A673 (cell line): Measurements from ENCODE around the gene RDH13.

Source experiments
- EZH2 ChIP-seq: fragments of 200-600 bp; sonication (generic); IDR thresholded peaks from 2 replicates; pipeline ENCODE4 v1.6.1; 2017; ENCODE audit warnings: borderline replicate concordance, low read depth, mild to moderate bottlenecking, mixed read lengths, antibody characterized with exemption, low read length; ENCODE audit not compliant: poor library complexity, severe bottlenecking
- TF ChIP-seq, protein P1 (sequence below): fragments of 300-800, 200-600 bp; sonication (generic); conservative IDR thresholded peaks from 2 replicates; pipeline ENCODE4 v1.5.1; 2017; ENCODE audit warnings: low read depth, mild to moderate bottlenecking, antibody characterized with exemption, low read length, moderate library complexity, mixed read lengths

DNA sequence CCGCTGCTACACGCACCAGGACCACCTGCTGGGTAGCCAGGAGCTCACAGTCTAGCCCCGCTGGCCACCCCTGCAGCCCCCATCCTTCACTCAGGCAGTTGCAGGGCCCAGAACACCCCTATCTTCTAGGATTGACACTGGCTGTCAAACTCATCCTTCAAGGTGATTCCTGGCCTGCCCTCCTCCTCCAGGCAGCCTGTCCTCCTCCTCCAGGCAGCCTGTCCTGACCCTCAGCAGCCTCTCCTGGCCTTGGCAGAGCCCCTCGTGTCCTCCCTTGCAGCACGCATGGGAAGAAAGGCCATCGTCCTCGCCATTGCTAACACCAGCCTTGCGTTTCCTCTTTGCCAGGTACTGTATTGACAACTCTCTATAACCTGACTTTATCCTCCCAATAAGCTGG, 9.0 kb upstream of the RDH13 start:
- TF ChIP-seq, protein P1, sequence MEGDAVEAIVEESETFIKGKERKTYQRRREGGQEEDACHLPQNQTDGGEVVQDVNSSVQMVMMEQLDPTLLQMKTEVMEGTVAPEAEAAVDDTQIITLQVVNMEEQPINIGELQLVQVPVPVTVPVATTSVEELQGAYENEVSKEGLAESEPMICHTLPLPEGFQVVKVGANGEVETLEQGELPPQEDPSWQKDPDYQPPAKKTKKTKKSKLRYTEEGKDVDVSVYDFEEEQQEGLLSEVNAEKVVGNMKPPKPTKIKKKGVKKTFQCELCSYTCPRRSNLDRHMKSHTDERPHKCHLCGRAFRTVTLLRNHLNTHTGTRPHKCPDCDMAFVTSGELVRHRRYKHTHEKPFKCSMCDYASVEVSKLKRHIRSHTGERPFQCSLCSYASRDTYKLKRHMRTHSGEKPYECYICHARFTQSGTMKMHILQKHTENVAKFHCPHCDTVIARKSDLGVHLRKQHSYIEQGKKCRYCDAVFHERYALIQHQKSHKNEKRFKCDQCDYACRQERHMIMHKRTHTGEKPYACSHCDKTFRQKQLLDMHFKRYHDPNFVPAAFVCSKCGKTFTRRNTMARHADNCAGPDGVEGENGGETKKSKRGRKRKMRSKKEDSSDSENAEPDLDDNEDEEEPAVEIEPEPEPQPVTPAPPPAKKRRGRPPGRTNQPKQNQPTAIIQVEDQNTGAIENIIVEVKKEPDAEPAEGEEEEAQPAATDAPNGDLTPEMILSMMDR = no peak
- TF ChIP-seq EZH2 = no peak
